NCI-H1694 treated with DMSO at 0.1 percent for 48 hours (cell line): ENCODE measurements around the gene HUS1.
"Not testable (repeated sequence)": the region's sequence is repeated elsewhere in the genome, so short reads cannot be mapped to it uniquely, and the experiment has no call there.

Experiments
- DNase-seq: peaks from one replicate; lab custom pipeline; 2025; lab: John Stamatoyannopoulos, UW

HUS1 gene

DNA sequence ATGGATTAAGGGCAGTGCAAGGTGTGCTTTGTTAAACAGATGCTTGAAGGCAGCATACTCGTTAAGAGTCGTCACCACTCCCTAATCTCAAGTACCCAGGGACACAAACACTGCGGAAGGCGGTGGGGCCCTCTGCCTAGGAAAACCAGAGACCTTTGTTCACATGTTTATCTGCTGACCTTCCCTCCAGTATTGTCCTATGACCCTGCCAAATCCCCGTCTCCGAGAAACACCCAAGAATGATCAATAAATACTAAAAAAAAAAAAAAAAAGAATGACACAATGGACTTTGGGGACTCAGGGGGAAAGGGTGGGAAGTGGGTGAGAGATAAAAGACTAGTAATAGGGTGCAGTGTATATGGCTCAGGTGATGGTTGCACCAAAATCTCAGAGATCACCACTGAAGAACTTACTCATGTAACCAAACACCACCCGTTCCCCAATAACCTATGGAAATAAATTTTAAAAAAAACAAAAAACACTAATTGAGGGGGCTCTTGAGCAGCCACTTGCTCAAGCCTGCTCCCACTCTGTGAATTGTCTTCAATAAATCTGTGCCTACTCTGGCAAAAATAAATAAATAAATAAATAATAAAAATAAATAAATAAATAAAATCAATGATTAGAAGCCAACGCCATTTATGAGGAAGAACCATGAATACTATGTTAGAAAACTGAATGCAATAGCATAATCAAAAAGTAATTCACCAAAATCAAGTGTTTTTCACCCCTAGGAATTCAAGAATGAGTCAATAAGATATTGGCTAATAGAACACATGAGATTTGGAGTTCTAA lies 56.1 kb downstream of the HUS1 start:
- DNase-seq = not testable (repeated sequence)

DNA sequence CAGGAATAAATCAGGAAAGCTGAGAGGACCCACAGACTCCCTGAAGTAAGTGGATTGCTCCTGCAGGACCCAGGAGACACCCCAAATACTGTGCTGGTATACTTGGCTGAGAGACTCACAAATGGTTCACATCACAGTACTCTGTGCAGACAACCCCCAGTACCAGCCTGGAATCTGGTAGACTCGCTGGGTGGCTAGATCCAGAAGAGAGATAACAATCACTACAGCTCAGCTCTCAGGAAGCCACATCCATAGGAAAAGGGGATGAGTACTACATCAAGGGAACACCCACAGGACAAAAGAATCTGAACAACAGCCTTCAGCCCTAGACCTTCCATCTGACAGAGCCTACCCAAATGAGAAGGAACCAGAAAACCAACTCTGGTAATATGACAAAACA lies 62.9 kb downstream of the HUS1 start:
- not testable (repeated sequence) for DNase-seq

DNA sequence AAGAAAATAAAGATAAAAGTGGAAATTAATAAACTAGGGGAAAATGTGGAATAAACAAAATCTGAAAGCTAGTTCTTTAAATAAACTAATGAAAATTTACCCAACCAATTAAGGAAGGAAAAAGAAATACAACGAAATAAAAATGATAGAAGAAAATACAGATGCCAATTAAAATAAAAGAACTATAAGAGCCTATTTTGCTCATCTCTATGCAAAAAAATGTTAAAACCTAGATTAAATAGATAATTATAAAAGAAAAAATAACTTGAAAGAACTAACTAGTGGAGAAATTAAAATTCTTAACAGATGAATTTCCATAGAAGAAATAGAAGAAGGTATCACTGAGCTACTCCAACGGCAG lies 63.8 kb downstream of the HUS1 start:
- no peak for DNase-seq

DNA sequence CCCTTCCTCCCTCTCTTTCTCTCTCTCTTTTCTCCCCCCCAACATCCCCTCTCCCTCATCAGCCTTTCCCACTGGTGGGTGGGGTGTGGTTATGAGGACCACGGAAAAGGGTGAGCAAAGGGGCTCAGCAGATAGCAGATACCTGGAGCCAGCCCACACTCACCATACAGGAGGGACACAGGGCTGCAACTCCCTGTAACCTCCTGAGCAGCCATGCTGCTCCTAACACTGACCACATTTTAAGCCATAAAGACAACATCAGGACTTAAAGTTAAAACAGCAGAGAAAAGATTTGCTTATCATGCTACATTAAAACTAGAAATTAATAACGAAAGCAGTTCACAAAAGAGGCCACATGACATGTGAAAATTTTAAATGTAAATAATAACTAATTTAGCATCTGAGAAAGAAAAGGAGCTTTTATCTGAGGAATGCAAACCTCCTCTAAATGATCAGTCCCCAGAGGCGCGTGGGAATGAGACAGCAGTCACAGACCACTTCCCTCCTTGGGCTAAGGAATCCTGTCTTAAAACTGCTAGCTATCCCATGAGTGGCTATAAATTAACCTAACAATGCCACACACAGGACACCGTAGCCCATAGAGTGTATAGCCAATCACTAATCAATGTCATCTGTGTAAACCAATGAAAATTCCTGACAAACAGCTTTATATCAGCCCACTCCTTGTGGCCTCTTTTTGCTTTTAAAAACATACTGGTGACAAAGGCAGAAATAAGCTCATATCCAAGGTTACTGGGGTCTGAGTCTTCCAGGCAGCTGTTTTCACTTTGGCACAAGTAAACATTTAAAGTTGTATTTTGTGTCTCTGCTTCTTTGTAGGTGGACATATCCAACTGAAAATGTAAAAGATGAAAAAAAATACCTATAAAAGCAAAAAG lies 64.4 kb downstream of the HUS1 start:
- no peak for DNase-seq
